K562 (cell line): ENCODE measurements around the gene NAPB. TPM values are rescaled to one million over a fixed set of nuclear protein-coding genes. Genes with fewer than 3 reads are reported as not detected.

Experiments used
- ATAC-seq: fragments of 200-7000 bp; cut with Tn5 transposase; 3 replicates; pipeline ENCODE4 v1.9.1; 2020; ENCODE audit warnings: moderate library complexity
- BruUV-seq: library from RNA; stranded (reverse); fragments of 400-500 nt; replicated peaks from 2 replicates; lab custom pipeline; 2021; lab: Mats Ljungman, UMichigan
- CTCF ChIA-PET: fragments of 300-600 bp; formaldehyde crosslinking; extraction: SDS; loops from one replicate; lab custom pipeline; 2021; ENCODE audit warnings: low intra/inter-chr PET ratio; lab: Yijun Ruan, JAX
- POLR2A ChIA-PET: fragments of 300-600, 350-650 bp; sonication (Branson Sonifier 250); formaldehyde crosslinking; extraction: SDS; loops from one replicate; lab custom pipeline; 2021; ENCODE audit warnings: antibody characterized with exemption, inconsistent platforms; lab: Yijun Ruan, JAX
- DNase-seq, 4 experiments: peaks; one replicate each; pipeline versions ENCODE4 v3.0.0 to v3.0.0-alpha.2; 2011 to 2018; ENCODE audit warnings: low spot score in 3 of 4, mixed read lengths in 3 of 4; ENCODE audit errors: extremely low read depth in 1 of 4
- FAIRE-seq: peaks from 2 replicates; lab custom pipeline; 2011; peaks lifted over from hg19 to GRCh38; lab: Jason Lieb, UNC
- H2AFZ ChIP-seq: 2 replicates; pipeline ENCODE4 v1.6.0; 2011; ENCODE audit warnings: low read depth, low read length, control low read depth, inconsistent platforms
- H3K27ac ChIP-seq: fragments of 200-600 bp; 3 replicates; pipeline ENCODE4 v1.8.0; 2011; ENCODE audit warnings: low read depth, mild to moderate bottlenecking, control low read depth, inconsistent platforms, low read length, moderate library complexity, mixed read lengths; ENCODE audit errors: extremely low read depth
- H3K27me3 ChIP-seq, 2 experiments: fragments of 300-600 bp in 1 of 2; 2 replicates in 1 of 2; 3 replicates in 1 of 2; pipeline versions ENCODE4 v1.6.0 to v1.8.0; 2011; ENCODE audit warnings: inconsistent platforms in 2 of 2, low read length in 2 of 2, mild to moderate bottlenecking in 1 of 2, mixed read lengths in 1 of 2, moderate library complexity in 1 of 2; ENCODE audit not compliant: control insufficient read depth in 2 of 2, insufficient read depth in 2 of 2
- H3K36me3 ChIP-seq: fragments of 300-600 bp; 3 replicates; pipeline ENCODE4 v1.8.0; 2011; ENCODE audit warnings: mild to moderate bottlenecking, low read length, inconsistent platforms; ENCODE audit not compliant: control insufficient read depth, insufficient read depth
- H3K4me1 ChIP-seq, 2 experiments: fragments of 200-600 bp in 1 of 2; replicated peaks in 1 of 2; 2 replicates in 1 of 2; 3 replicates in 1 of 2; pipeline versions ENCODE4 v1.5.1 to v1.8.0; 2011; ENCODE audit warnings: inconsistent platforms in 2 of 2, low read length in 2 of 2, mild to moderate bottlenecking in 1 of 2, mixed read lengths in 1 of 2, moderate library complexity in 1 of 2; ENCODE audit not compliant: control insufficient read depth in 2 of 2, insufficient read depth in 2 of 2
- H3K4me2 ChIP-seq: 2 replicates; pipeline ENCODE4 v1.6.1; 2011; ENCODE audit warnings: low read length, control low read depth, inconsistent platforms, mixed read lengths; ENCODE audit not compliant: insufficient read depth
- H3K4me3 ChIP-seq: fragments of 200-600 bp; sonication (generic), shearing (Covaris generic); 2 replicates; pipeline ENCODE4 v1.5.1; 2016; ENCODE audit warnings: control low read depth, inconsistent platforms
- H3K79me2 ChIP-seq: fragments of 200-600 bp; 3 replicates; pipeline ENCODE4 v1.8.0; 2011; ENCODE audit warnings: low read length, inconsistent platforms; ENCODE audit not compliant: control insufficient read depth, insufficient read depth
- H3K9ac ChIP-seq, 2 experiments: 2 replicates each; pipeline versions ENCODE4 v1.6.0 to v1.6.1; 2011; ENCODE audit warnings: low read depth in 2 of 2, low read length in 2 of 2, control low read depth in 1 of 2, inconsistent platforms in 1 of 2, mild to moderate bottlenecking in 1 of 2, mixed read lengths in 1 of 2; ENCODE audit not compliant: insufficient read depth in 1 of 2
- H3K9me1 ChIP-seq: one replicate; pipeline ENCODE4 v1.6.0; 2011; ENCODE audit warnings: inconsistent platforms, mild to moderate bottlenecking, low read length, moderate library complexity; ENCODE audit not compliant: control insufficient read depth, insufficient read depth
- H3K9me3 ChIP-seq: replicated peaks from 2 replicates; pipeline ENCODE4 v1.5.1; 2011; ENCODE audit warnings: low read depth, low read length, inconsistent platforms; ENCODE audit not compliant: control insufficient read depth, insufficient read depth
- H4K20me1 ChIP-seq: replicated peaks from 2 replicates; pipeline ENCODE4 v1.6.1; 2011; ENCODE audit warnings: low read length, inconsistent platforms, mixed read lengths; ENCODE audit not compliant: control insufficient read depth, insufficient read depth
- CBX2 ChIP-seq: fragments of 200-600 bp; sonication (generic); IDR thresholded peaks from one replicate; pipeline ENCODE4 v1.6.1; 2012; ENCODE audit warnings: mild to moderate bottlenecking, low read length, inconsistent platforms; ENCODE audit not compliant: insufficient read depth, poor library complexity, severe bottlenecking
- MAFK ChIP-seq: IDR thresholded peaks from 2 replicates; pipeline ENCODE4 v1.6.1; 2011; ENCODE audit warnings: low read length, improper control_type of control experiment
- RB1 ChIP-seq: fragments of 450-650 bp; IDR thresholded peaks from 2 replicates; pipeline ENCODE4 v1.6.1; 2017; ENCODE audit warnings: low read depth, mild to moderate bottlenecking
- XRCC4 ChIP-seq: IDR thresholded peaks from one replicate; pipeline ENCODE4 v1.6.1; 2011; ENCODE audit not compliant: insufficient read depth, insufficient read length; ENCODE audit errors: extremely low read depth
- ZFP30 ChIP-seq: fragments of 250-450 bp; sonication (Bioruptor Pico); IDR thresholded peaks from 2 replicates; pipeline ENCODE4 v1.8.0; 2022; ENCODE audit warnings: moderate library complexity, mild to moderate bottlenecking, inconsistent platforms, borderline replicate concordance
- ZNF785 ChIP-seq: fragments of 250-450 bp; sonication (Bioruptor Pico); IDR thresholded peaks from 2 replicates; pipeline ENCODE4 v1.4.0; 2020; ENCODE audit warnings: mild to moderate bottlenecking
- ZNF830 ChIP-seq: fragments of 250-450 bp; sonication (Bioruptor Pico); IDR thresholded peaks from 2 replicates; pipeline ENCODE4 v1.5.0; 2021; ENCODE audit warnings: mild to moderate bottlenecking
- WGBS: fragments of 100-300 bp; shearing (Covaris generic); methylation state at CpG from one replicate; pipeline ENCODE4 v1.1.6; 2016; ENCODE audit warnings: low coverage, mixed read lengths; ENCODE audit not compliant: insufficient coverage; ENCODE audit errors: missing lambda C conversion rate; 5-methylcytosine and 5-hydroxymethylcytosine counted together
- in situ Hi-C: fragments of 300-500 bp; cut with MboI; formaldehyde crosslinking; loops from 4 replicates; pipeline ENCODE4 v1.15.0; 2018; ENCODE audit warnings: inconsistent platforms, mixed read lengths
- intact Hi-C: fragments of 100-400 bp; cut with micrococcal nuclease; formaldehyde crosslinking; loops from 2 replicates; pipeline ENCODE4 v1.14.2; 2022
- polyA plus RNA-seq, 8 experiments: library from polyadenylated mRNA; depleted of rRNA in 4 of 8; stranded (reverse) in 5 of 8; unstranded in 3 of 8; fragments of >200 nt; fragmentation: Nextera tagmentation in 2 of 8; fragmentation: Illumina TruSeq in 1 of 8; extraction: Ambion mirVana in 2 of 8; extraction: Trizol in 1 of 8; gene quantifications; 2 replicates each; pipeline versions ENCODE4 v1.2.1 to v1.2.3, GENCODE V29; 2011 to 2014; ENCODE audit warnings: inconsistent platforms in 1 of 8, missing spikeins in 1 of 8
- total RNA-seq, 7 experiments: library from RNA; depleted of rRNA in 6 of 7; stranded (reverse); fragments of >200 nt in 6 of 7; fragmentation: Illumina TruSeq in 2 of 7; extraction: Trizol in 2 of 7; gene quantifications; 2 replicates each; pipeline versions ENCODE4 v1.2.1 to v1.2.3, GENCODE V29; 2011 to 2021; ENCODE audit warnings: low replicate concordance in 1 of 7
- TF ChIP-seq, protein P1 (sequence below): fragments of 250-450 bp; sonication (Bioruptor Pico); IDR thresholded peaks from 2 replicates; pipeline ENCODE4 v1.4.0; 2020; ENCODE audit warnings: mild to moderate bottlenecking, moderate library complexity
- TF ChIP-seq, protein P2 (sequence below): IDR thresholded peaks from 2 replicates; pipeline ENCODE4 v1.6.1; 2016; ENCODE audit warnings: missing genetic modification characterization, missing compliant biosample characterization
- TF ChIP-seq, protein P3 (sequence below): sonication (generic); IDR thresholded peaks from 2 replicates; pipeline ENCODE4 v1.6.1; 2016

The NAPB gene
- total and polyA plus RNA-seq, 9 of the 15 experiments (the other 6 are each of a cell fraction or from before 2014, with no cell fraction given): 1.4 to 7.7 (median 5.2) TPM

DNA sequence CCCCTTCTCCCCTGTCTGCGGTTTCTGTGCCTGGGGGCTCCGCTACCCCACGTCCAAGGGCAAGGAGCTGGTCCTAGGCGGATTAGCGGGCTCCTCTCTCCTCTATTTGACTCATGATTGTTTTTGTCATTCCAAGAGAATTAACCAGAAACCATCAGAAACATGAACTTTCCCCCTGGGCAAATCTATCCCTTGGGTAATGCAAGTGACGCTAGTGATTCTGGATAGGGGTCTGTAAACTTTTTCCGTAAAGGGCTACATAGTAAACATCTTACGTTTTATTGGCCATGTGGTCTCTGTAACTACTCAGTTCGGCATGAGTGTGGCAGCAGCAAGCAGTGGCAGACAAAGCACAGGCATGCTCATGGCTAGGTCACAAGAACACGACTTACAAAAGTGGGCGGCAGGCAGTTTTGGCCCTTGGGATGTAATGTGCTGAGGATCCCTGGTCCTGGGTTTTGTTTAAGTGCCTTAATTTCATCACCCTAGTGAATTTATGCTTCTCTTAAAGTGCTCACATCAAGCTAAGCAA, 30.7 kb upstream of the NAPB start:
- Histone ChIP-seq H3K27me3 (peaks cover 0 to 49% of the 10 kb centered on the region in 2 experiments; a peak in 4 of 5 replicates), H3K9me3 (no peaks in the 10 kb centered on the region), H4K20me1 (no peaks in the 10 kb centered on the region), H3K4me2 (no peak overlapping the region), H3K9ac (no peak overlapping the region), H3K27ac (no peak overlapping the region), H3K79me2 (no peaks in the 10 kb centered on the region), H2AFZ (no peak overlapping the region), H3K9me1 (no peaks in the 10 kb centered on the region), H3K4me3 (no peak overlapping the region), H3K36me3 (no peaks in the 10 kb centered on the region), H3K4me1 (no peaks in the 10 kb centered on the region)
- in situ Hi-C loops (no loop called here), intact Hi-C loops (no loop called here)
- WGBS: 1% methylated on average over 11 of the region's 11 CpGs
- ChIA-PET POLR2A (no interaction called here), CTCF (no interaction called here)
- no peak for ATAC-seq
- no peak for DNase-seq
- no peak for FAIRE-seq
- BruUV-seq: no TSS peak
- TF ChIP-seq RB1: no peak
- no peak for TF ChIP-seq CBX2

DNA sequence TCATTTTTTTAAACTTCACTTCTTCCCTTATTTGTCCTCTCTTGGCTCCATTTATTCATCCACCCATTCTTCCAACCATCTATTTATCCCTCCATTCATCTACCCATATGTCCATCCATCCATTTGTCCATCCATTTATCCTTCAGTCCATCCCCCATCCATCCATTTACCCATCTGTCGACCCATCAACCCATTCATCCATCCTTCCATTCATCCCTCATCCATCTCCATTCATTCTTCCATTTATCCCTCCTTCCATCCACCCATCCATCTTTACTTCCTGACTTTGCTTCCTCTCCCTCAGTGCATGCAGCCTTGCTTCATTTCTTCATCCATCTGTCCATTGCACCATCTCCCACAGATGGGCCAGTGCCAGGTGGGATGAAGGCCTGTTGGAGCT, 29.6 kb upstream of the NAPB start:
- in situ Hi-C loops: no loop called here
- TF ChIP-seq MAFK (no peak), ZNF785 (no peak), ZNF830 (CRISPR knock-in tag) (no peak), ZFP30 (CRISPR knock-in tag) (no peak), XRCC4 (no peak)
- TF ChIP-seq, protein P1, sequence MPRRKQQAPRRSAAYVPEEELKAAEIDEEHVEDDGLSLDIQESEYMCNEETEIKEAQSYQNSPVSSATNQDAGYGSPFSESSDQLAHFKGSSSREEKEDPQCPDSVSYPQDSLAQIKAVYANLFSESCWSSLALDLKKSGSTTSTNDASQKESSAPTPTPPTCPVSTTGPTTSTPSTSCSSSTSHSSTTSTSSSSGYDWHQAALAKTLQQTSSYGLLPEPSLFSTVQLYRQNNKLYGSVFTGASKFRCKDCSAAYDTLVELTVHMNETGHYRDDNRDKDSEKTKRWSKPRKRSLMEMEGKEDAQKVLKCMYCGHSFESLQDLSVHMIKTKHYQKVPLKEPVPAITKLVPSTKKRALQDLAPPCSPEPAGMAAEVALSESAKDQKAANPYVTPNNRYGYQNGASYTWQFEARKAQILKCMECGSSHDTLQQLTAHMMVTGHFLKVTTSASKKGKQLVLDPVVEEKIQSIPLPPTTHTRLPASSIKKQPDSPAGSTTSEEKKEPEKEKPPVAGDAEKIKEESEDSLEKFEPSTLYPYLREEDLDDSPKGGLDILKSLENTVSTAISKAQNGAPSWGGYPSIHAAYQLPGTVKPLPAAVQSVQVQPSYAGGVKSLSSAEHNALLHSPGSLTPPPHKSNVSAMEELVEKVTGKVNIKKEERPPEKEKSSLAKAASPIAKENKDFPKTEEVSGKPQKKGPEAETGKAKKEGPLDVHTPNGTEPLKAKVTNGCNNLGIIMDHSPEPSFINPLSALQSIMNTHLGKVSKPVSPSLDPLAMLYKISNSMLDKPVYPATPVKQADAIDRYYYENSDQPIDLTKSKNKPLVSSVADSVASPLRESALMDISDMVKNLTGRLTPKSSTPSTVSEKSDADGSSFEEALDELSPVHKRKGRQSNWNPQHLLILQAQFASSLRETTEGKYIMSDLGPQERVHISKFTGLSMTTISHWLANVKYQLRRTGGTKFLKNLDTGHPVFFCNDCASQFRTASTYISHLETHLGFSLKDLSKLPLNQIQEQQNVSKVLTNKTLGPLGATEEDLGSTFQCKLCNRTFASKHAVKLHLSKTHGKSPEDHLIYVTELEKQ: no peak
- TF ChIP-seq, protein P2, sequence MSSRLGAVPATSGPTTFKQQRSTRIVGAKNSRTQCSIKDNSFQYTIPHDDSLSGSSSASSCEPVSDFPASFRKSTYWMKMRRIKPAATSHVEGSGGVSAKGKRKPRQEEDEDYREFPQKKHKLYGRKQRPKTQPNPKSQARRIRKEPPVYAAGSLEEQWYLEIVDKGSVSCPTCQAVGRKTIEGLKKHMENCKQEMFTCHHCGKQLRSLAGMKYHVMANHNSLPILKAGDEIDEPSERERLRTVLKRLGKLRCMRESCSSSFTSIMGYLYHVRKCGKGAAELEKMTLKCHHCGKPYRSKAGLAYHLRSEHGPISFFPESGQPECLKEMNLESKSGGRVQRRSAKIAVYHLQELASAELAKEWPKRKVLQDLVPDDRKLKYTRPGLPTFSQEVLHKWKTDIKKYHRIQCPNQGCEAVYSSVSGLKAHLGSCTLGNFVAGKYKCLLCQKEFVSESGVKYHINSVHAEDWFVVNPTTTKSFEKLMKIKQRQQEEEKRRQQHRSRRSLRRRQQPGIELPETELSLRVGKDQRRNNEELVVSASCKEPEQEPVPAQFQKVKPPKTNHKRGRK (tag): no peak
- TF ChIP-seq, protein P3, sequence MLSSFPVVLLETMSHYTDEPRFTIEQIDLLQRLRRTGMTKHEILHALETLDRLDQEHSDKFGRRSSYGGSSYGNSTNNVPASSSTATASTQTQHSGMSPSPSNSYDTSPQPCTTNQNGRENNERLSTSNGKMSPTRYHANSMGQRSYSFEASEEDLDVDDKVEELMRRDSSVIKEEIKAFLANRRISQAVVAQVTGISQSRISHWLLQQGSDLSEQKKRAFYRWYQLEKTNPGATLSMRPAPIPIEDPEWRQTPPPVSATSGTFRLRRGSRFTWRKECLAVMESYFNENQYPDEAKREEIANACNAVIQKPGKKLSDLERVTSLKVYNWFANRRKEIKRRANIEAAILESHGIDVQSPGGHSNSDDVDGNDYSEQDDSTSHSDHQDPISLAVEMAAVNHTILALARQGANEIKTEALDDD: no peak

More for the DNA sequence above, 29.6 kb upstream of the NAPB start:
- ATAC-seq: no peak
- ChIA-PET POLR2A (no interaction called here), CTCF (no interaction called here)
- no peaks in the 10 kb centered on the region for H3K9me3 ChIP-seq
- H3K9ac ChIP-seq: no peak overlapping the region
- intact Hi-C loops: no loop called here
- BruUV-seq: no TSS peak
- H4K20me1 ChIP-seq: no peaks in the 10 kb centered on the region
- H3K4me1 ChIP-seq: no peaks in the 10 kb centered on the region
- no peak overlapping the region for H3K4me3 ChIP-seq
- DNase-seq: no peak
- no peak overlapping the region for H2AFZ ChIP-seq
- H3K36me3 ChIP-seq: no peaks in the 10 kb centered on the region
- H3K27me3 ChIP-seq: peaks cover 0 to 46% of the 10 kb centered on the region in 2 experiments; a peak in 4 of 5 replicates
- 0% methylated on average over 1 of the region's 1 CpG for WGBS
- no peak overlapping the region for H3K4me2 ChIP-seq
- no peaks in the 10 kb centered on the region for H3K9me1 ChIP-seq
- H3K79me2 ChIP-seq: no peaks in the 10 kb centered on the region
- no peak overlapping the region for H3K27ac ChIP-seq
- no peak for FAIRE-seq
